ENCODE data around the gene RABL6. TPM values are rescaled to one million over a fixed set of nuclear protein-coding genes. Genes with fewer than 3 reads are reported as not detected.
A peak's percentile ranks its signal among the peaks of the same experiment; 100 is the strongest.

RABL6 gene
- total RNA-seq, 2 experiments from 2014 or later = 113 to 133 TPM

DNA sequence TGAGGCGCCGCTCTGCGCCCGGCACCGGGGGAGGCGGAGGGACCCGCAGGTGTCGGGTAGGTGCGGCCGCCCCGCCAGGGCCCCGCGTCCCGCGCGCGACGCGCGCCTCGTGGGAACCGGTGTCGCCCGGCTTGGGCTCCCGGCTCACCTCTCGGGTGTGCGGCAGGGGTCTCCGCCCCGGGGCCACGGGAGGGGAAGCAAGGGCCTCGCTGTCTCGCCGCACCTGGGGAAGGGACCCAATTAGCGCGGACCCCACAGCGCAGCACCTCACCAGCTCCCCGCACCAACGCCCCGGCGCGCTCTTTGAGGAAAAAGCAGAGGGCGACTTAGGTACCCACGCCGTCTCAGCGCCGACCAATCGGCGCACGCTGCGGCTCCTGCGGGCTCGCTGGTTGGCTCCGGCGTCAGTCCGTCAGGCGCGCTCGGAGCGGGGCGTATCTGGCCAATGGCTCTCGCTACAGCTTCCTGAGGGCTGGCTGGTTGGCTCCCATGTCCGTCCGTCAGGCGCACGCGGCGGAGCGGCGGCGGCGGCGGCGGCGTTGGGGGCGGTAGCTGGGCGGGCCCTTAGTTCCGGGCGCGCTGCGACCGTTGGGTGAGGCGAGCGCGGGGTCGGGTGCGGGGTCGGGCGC is 78.3 kb downstream of the RABL6 start, which contains the start of gene TRAF2:
TRAF2 (plus strand) TSS at position 567 of the 629 bp plus-strand sequence. CDS start 12,225 bp downstream, outside the sequence.
- ChIA-PET POLR2A (interaction anchor here (1.2 to 1.4 kb wide), 4 partner anchors 12 to 201 kb away, joined by 3 read pairs; partner anchors contain the start of gene MAN1B1), CTCF (ENCODE audit: unreplicated experiment) (no interaction called here)
- intact Hi-C loops (cut with micrococcal nuclease; ENCODE audit: unreplicated experiment) = loop anchor here (1.0 to 5.0 kb wide), 5 partner anchors 19 to 143 kb away; partner anchors contain the start of genes ABCA2, C8G, EDF1 and FBXW5
- TF ChIP-seq EZH2phosphoT487 (IDR thresholded peaks at IDR 0.05; ENCODE audit: borderline replicate concordance, low read depth, low read length) (no peak), CTCF (conservative IDR thresholded peaks at IDR 0.05; ENCODE audit: low read length) (no peak)
- Histone ChIP-seq H2AFZ (ENCODE audit: low read length) (peak within 1 kb of the TSS; percentile 66; the same call in 1 of the 2 replicates), H3K27ac (ENCODE audit: low read depth, low read length, poor library complexity, severe bottlenecking) (peak within 1 kb of the TSS; percentile 62), H3K9me3 (ENCODE audit: low read length) (no peaks in the 10 kb centered on the region), H3K36me3 (ENCODE audit: insufficient read depth, low read length) (peaks cover 12% of the 10 kb centered on the region), H3K4me1 (ENCODE audit: insufficient read depth, low read length, poor library complexity, severe bottlenecking) (peaks cover 21% of the 10 kb centered on the region), H4K20me1 (ENCODE audit: insufficient read depth, low read length) (peaks cover 10% of the 10 kb centered on the region; the same call in 1 of the 2 replicates), H3K4me3 (ENCODE audit: low read depth, low read length, poor library complexity, severe bottlenecking) (peak within 1 kb of the TSS; percentile 96), H3K4me2 (ENCODE audit: low read length) (peak within 1 kb of the TSS; percentile 79), H3K9me2 (ENCODE audit: insufficient read depth, low read length) (no peaks in the 10 kb centered on the region), H3K79me2 (ENCODE audit: insufficient read depth, low read depth, low read length) (peaks cover 42% of the 10 kb centered on the region)
- peak; percentile 99 for DNase-seq (ENCODE audit: low spot score)
- BruUV-seq (replicated peaks) = no TSS peak

DNA sequence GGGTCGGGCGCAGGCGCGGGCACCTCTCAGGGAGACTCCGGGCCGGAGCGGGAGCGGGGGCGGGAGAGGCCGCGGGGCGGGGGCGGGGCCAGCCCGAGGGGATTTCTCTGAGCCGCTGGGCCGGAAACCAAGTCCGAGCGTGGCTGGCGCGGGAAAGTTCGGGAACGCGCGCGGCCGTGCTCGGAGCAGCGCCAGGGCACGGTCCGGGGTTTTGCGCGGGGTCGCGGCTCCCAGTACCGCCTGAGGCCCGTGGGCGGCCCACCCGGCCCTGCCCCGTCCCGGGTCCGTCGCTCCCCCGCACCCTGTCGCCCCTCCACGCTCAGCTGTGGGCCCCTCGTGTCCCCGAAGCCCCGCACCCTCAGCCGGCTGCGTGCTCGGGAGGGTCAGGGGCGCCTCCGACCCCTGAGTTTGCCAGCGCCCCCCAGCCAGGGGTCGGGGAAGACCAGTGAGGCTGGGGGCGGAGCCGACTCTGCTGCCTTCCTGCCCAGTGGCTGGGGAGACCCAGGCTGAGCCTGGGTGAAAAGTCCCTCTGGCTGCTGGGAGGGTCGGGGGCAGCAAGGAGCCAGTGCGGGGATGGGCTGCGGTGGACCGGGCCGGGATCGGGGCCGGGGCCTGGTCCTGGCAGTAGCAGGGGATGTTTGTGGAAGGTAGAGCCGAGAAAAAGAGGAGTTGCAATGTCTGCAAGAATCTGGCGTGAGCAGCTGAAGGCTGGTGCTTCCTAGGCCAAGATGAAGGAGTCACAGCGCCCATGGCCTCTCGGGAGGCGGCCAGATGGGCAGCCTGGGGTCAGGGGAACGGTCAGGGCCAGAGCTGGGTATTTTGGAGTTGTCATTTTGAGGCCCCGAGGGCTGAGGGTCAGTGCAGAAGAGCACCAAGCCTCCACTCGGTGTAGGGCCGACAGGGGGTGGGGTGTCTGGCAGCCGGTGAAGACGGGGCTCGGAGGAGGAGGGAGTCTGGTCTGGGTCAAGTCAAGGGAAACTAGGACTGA is 79.2 kb downstream of the RABL6 start:
- Histone ChIP-seq H3K9me3 (ENCODE audit: low read length) (no peaks in the 10 kb centered on the region), H3K9me2 (ENCODE audit: insufficient read depth, low read length) (no peaks in the 10 kb centered on the region), H4K20me1 (ENCODE audit: insufficient read depth, low read length) (peaks cover 10% of the 10 kb centered on the region; the same call in 1 of the 2 replicates), H3K36me3 (ENCODE audit: insufficient read depth, low read length) (peaks cover 19% of the 10 kb centered on the region), H3K4me2 (ENCODE audit: low read length) (peak overlapping the region; percentile 79), H3K4me3 (ENCODE audit: low read depth, low read length, poor library complexity, severe bottlenecking) (peak overlapping the region; percentile 96), H3K4me1 (ENCODE audit: insufficient read depth, low read length, poor library complexity, severe bottlenecking) (peaks cover 17% of the 10 kb centered on the region), H3K79me2 (ENCODE audit: insufficient read depth, low read depth, low read length) (peaks cover 51% of the 10 kb centered on the region), H3K27ac (ENCODE audit: low read depth, low read length, poor library complexity, severe bottlenecking) (peak overlapping the region; percentile 62), H2AFZ (ENCODE audit: low read length) (no peak overlapping the region)
- POLR2A ChIA-PET = interaction anchor here (1.2 kb wide), 2 partner anchors 17 to 160 kb away, joined by 3 read pairs; no protein-coding TSS in a partner anchor
- DNase-seq (ENCODE audit: low spot score) = peak; percentile 59
- CTCF ChIA-PET (ENCODE audit: unreplicated experiment) = no interaction called here
- intact Hi-C loops (cut with micrococcal nuclease; ENCODE audit: unreplicated experiment) = loop anchor here (1.0 to 5.0 kb wide), 5 partner anchors 20 to 142 kb away; partner anchors contain the start of genes ABCA2, C8G, EDF1 and FBXW5
- TF ChIP-seq EZH2phosphoT487 (IDR thresholded peaks at IDR 0.05; ENCODE audit: borderline replicate concordance, low read depth, low read length) (no peak), CTCF (conservative IDR thresholded peaks at IDR 0.05; ENCODE audit: low read length) (no peak)
- no TSS peak for BruUV-seq (replicated peaks)
